Cardiac muscle cell (in vitro differentiated cells and primary cell): ENCODE results near the gene MYO5A. TPM values are rescaled to one million over a fixed set of nuclear protein-coding genes. Genes with fewer than 3 reads are reported as not detected.

Source experiments
- DNase-seq, 2 donors: peaks; one replicate each; pipeline versions ENCODE4 v3.0.0 to v3.0.0-alpha.2; 2010 to 2017; ENCODE audit warnings: low read depth in 1 of 2, low spot score in 1 of 2
- H3K27ac ChIP-seq: fragments of 200-600 bp; sonication (generic); 2 replicates; pipeline ENCODE4 v1.5.1; 2016
- H3K27me3 ChIP-seq: fragments of 200-600 bp; sonication (generic); 2 replicates; pipeline ENCODE4 v1.6.0; 2016; ENCODE audit warnings: control low read depth
- H3K36me3 ChIP-seq: fragments of 200-600 bp; sonication (generic); 2 replicates; pipeline ENCODE4 v1.5.1; 2016; ENCODE audit warnings: control low read depth
- H3K4me1 ChIP-seq: fragments of 200-600 bp; sonication (generic); 2 replicates; pipeline ENCODE4 v1.8.1; 2017; ENCODE audit warnings: low read depth, mild to moderate bottlenecking, mixed run types
- H3K4me3 ChIP-seq: fragments of 200-600 bp; sonication (generic); 2 replicates; pipeline ENCODE4 v1.5.1; 2016; ENCODE audit warnings: mild to moderate bottlenecking
- H3K9me3 ChIP-seq: fragments of 200-600 bp; sonication (generic); 2 replicates; pipeline ENCODE4 v1.5.1; 2017; ENCODE audit warnings: low read depth, mild to moderate bottlenecking, control low read depth
- polyA plus RNA-seq: library from polyadenylated mRNA; unstranded; fragments of >200 nt; fragmentation: Nextera tagmentation; extraction: Ambion mirVana; gene quantifications from 2 replicates; pipeline ENCODE4 v1.2.1, GENCODE V29; 2016
- total RNA-seq: library from RNA; depleted of rRNA; stranded (reverse); fragments of >200 nt; gene quantifications from 2 replicates; pipeline ENCODE4 v1.2.3, GENCODE V29; 2016
- TF ChIP-seq, protein P1 (sequence below): IDR thresholded peaks from 2 replicates; pipeline ENCODE4 v1.5.1; 2012; ENCODE audit warnings: low read depth, mild to moderate bottlenecking, low read length

The MYO5A gene
- total and polyA plus RNA-seq, 2 experiments from 2014 or later = 5.1 to 27.7 TPM

DNA sequence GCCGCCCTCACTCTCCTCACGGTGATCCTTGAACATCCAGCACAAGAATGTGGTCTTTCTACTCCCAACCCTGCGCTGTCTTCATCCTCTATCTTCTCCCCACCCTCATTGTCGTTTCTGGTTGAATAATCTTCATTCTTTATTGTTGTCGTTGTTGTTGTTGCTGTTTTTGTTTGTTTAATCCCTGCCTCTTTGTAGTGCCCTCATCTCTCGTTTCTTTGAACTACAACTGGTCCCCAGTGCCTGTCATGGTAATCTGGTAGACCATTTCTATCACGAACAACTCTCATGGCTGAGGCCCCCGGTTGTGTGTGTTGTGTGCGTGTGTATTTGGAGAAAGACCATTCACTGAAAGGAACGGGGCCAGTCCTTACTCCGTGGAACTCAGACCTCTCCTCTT lies 1.3 kb upstream of the MYO5A start:
- Histone ChIP-seq H3K27me3 (peaks cover 69% of the 10 kb centered on the region), H3K4me1 (no peaks in the 10 kb centered on the region), H3K9me3 (no peaks in the 10 kb centered on the region), H3K4me3 (peak overlapping the region; percentile 68), H3K36me3 (no peaks in the 10 kb centered on the region), H3K27ac (no peak overlapping the region)
- TF ChIP-seq, protein P1, sequence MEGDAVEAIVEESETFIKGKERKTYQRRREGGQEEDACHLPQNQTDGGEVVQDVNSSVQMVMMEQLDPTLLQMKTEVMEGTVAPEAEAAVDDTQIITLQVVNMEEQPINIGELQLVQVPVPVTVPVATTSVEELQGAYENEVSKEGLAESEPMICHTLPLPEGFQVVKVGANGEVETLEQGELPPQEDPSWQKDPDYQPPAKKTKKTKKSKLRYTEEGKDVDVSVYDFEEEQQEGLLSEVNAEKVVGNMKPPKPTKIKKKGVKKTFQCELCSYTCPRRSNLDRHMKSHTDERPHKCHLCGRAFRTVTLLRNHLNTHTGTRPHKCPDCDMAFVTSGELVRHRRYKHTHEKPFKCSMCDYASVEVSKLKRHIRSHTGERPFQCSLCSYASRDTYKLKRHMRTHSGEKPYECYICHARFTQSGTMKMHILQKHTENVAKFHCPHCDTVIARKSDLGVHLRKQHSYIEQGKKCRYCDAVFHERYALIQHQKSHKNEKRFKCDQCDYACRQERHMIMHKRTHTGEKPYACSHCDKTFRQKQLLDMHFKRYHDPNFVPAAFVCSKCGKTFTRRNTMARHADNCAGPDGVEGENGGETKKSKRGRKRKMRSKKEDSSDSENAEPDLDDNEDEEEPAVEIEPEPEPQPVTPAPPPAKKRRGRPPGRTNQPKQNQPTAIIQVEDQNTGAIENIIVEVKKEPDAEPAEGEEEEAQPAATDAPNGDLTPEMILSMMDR = no peak
- no peak for DNase-seq

DNA sequence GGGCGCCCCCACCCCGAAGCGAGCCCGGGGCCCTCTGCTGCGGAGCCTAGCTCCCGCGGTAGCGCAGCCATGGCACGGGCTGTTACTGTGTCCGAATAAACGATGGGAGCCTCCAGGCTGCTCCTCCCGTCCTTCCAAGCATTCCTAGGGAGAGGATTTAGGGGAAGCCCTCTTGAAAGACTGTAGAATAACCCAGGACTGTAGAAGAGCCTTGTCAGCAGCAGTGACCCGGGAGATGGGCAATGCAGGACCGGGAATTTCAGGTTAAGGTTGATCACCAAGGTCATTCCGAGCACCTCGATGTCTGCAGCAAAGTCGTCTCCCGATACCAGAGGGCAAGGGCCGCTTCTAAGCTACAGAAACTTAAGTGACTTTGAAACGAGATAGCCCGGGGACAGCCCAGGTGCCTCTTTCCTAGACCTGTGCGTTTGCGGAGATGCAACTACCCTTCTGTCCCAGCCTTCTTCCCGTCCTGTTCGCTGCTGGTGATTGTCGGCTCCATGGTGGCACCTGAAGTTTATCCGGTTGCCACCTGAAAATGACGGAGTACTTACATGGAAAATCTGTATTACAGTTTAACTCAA lies 753 bp upstream of the MYO5A start:
- H3K9me3 ChIP-seq = no peaks in the 10 kb centered on the region
- peaks cover 64% of the 10 kb centered on the region for H3K27me3 ChIP-seq
- TF ChIP-seq, protein P1 = no peak
- H3K4me3 ChIP-seq = peak overlapping the region; percentile 68
- H3K4me1 ChIP-seq = no peaks in the 10 kb centered on the region
- no peak for DNase-seq
- H3K27ac ChIP-seq = no peak overlapping the region
- H3K36me3 ChIP-seq = no peaks in the 10 kb centered on the region

DNA sequence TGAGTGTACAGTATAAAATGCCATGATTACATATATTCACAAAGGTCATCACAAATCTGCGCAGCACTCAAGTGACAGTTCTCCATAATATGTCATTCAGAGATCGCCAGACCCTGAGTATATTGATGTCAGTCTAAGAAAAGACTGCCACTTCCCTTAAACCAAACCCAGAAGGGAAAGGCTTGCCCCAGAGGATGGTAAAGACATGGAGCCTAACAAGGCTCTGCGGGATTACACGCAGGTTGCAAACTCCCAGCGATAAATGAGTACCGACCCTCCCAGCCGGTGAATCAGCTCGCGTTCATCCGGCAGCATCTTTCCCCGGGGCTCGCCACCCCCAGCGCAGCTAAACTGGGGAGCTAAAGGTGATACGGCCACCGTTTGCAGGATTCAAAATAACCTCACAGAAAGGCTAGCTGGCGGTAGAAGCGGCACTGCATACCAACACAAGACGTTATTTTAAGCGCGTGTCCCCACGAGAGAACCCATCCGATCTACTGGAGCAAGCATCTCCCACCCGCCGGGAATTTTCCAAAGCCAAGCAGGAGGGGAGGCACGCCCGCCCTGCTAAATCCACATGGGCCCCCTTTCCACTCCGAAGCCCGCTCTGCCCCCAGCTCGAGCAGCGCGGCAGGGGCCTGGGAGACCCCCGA lies 643 bp downstream of the MYO5A start:
- peak; percentile 25 to 38 for DNase-seq
- Histone ChIP-seq H3K36me3 (no peaks in the 10 kb centered on the region), H3K4me3 (peak overlapping the region; percentile 68), H3K4me1 (no peaks in the 10 kb centered on the region), H3K27ac (peak overlapping the region; percentile 65), H3K9me3 (no peaks in the 10 kb centered on the region), H3K27me3 (peaks cover 52% of the 10 kb centered on the region)
- TF ChIP-seq, protein P1 = no peak

DNA sequence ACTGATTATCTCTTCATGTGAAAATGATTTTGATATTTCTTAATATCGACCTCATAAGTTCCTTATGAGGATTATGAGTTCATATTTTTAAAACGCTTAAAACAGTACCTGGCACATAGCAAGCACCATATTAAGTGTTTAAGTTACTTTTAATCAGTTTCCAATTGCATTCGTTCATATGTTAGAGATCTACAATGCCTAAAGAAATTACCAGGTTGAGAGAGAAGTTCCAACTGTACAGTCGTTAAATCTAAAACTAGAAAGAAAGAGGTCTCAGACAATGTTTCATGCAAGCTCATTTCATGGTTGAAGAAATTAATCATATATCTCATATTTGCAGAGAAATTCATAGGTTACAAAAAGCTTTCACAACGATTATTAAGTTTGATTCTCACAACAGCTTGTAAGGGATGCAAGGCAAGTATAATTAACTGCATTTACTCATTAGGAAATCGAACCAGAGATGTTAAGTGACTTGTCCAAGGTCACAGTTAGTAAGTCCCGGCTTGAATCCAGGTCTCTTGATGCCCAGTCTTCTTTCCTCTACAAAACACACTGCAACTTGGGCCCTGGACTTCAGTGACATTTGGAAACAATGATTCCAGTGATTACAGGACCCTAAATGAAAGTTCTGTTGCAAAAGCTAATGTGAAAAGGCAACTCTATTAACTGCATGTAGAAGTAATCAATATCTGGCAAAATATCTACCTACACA lies 1.3 kb downstream of the MYO5A start:
- DNase-seq = no peak
- Histone ChIP-seq H3K9me3 (no peaks in the 10 kb centered on the region), H3K27ac (no peak overlapping the region), H3K36me3 (no peaks in the 10 kb centered on the region), H3K4me1 (no peaks in the 10 kb centered on the region), H3K27me3 (peaks cover 45% of the 10 kb centered on the region), H3K4me3 (peak overlapping the region; percentile 68)
- TF ChIP-seq, protein P1 = no peak

DNA sequence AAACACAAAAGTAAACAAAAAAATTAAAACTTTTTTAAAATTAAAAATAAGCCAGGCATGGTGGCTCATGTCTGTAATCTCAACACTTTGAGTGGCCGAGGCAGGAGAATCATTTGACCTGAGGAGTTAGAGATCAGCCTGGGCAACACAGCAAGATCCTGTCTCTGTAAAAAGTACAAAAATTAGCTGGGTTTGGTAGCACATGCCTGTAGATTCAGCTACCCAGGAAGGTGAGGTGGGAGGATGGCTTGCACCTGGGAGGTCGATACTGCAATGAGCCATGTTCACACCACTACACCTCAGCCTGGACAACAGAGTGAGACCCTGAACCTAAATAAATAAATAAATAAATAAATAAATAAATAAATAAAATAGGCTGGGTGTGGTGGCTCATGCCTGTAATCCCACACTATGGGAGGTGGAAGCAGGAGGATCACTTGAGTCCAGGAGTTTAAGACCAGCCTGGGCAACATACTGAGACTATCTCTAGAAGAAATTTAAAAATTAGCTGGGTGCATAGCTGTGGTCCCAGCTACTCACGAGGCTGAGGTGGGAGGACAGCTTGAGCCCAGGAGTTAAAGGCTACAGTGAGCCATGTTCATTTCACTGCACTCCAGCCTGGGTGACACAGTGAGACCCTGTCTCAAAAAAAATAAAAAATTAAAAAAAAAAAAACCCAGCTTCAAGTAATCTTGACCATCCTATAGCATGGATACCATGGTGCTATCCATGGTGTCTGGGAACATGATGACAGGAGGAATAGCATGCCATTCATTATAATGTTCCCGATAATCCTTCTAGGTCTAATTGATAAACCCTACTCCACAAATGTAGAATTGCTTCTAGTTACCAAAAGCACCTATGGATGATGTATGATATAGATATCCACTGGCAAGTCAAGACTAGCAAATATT lies 4.2 kb downstream of the MYO5A start:
- TF ChIP-seq, protein P1 = no peak
- DNase-seq = no peak
- Histone ChIP-seq H3K36me3 (no peaks in the 10 kb centered on the region), H3K9me3 (no peaks in the 10 kb centered on the region), H3K27me3 (peaks cover 16% of the 10 kb centered on the region), H3K27ac (no peak overlapping the region), H3K4me1 (no peaks in the 10 kb centered on the region), H3K4me3 (no peak overlapping the region)
